PFSK-1 (cell line): ENCODE results near the gene BIRC7.

Source experiments
- FOXP2 ChIP-seq: optimal IDR thresholded peaks from 2 replicates; pipeline ENCODE3; 2011; ENCODE audit warnings: borderline replicate concordance, control low read depth, inconsistent platforms; ENCODE audit not compliant: insufficient read depth; ENCODE audit errors: extremely low read length, extremely low read depth
- POLR2AphosphoS5 ChIP-seq: IDR thresholded peaks from 2 replicates; pipeline ENCODE4 v1.6.1; 2012; ENCODE audit warnings: low read depth, mild to moderate bottlenecking, control low read depth, low read length, moderate library complexity
- REST ChIP-seq, 2 experiments: IDR thresholded peaks; 2 replicates each; pipeline versions ENCODE4 v1.6.1 to v1.8.0; 2011 to 2012; ENCODE audit warnings: low read depth in 2 of 2, low read length in 2 of 2, control low read depth in 1 of 2, inconsistent platforms in 1 of 2, mild to moderate bottlenecking in 1 of 2, moderate library complexity in 1 of 2; ENCODE audit not compliant: insufficient read depth in 1 of 2
- SIN3A ChIP-seq: IDR thresholded peaks from 2 replicates; pipeline ENCODE4 v1.6.1; 2012; ENCODE audit warnings: mild to moderate bottlenecking, low read length, moderate library complexity, borderline replicate concordance; ENCODE audit not compliant: insufficient read depth
- TAF1 ChIP-seq: IDR thresholded peaks from 2 replicates; pipeline ENCODE4 v1.6.1; 2012; ENCODE audit warnings: low read length, control low read depth, borderline replicate concordance; ENCODE audit not compliant: insufficient read depth

BIRC7 gene

GRCh38 chr20:63249891-63250290 lies 14.2 kb downstream of the BIRC7 start:
- TF ChIP-seq SIN3A (no peak), TAF1 (no peak), FOXP2 (no peak), REST (IDR thresholded peaks at IDR 0.05; ENCODE audit: insufficient read depth in 1 of 2, low read depth in 2 of 2, low read length in 2 of 2) (no peak), POLR2AphosphoS5 (no peak)

GRCh38 chr20:63252284-63252711 lies 16.6 kb downstream of the BIRC7 start:
- TF ChIP-seq SIN3A = no peak
- no peak for TF ChIP-seq REST (IDR thresholded peaks at IDR 0.05; ENCODE audit: insufficient read depth in 1 of 2, low read depth in 2 of 2, low read length in 2 of 2)
- no peak for TF ChIP-seq FOXP2

DNA sequence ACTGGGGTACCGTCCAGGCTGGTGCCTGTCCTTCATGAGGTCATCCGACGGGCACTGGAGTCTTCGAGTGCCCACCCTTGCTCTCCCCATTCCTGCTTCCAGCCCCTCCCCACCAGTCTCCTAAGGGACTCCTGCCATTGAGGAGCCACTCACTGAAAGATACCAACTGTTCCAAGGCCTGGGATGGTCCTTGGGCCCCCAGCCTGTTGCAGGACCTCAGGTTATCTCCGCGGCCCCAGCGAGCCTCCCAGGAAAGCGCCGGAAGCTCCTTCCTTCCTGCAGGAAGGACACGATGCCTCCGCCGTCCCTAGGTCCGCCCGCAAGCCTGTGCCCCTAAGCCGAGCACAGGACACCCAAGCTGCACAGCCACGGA lies 17.3 kb downstream of the BIRC7 start:
- no peak for TF ChIP-seq REST (IDR thresholded peaks at IDR 0.05; ENCODE audit: insufficient read depth in 1 of 2, low read depth in 2 of 2, low read length in 2 of 2)
- TF ChIP-seq TAF1 = no peak
- TF ChIP-seq FOXP2 = no peak
- no peak for TF ChIP-seq SIN3A
- no peak for TF ChIP-seq POLR2AphosphoS5

- TF ChIP-seq TAF1 = no peak
These were observed 17.9 kb downstream of the BIRC7 start for GRCh38 chr20:63253438-63254231.

GRCh38 chr20:63254232-63254605 lies 18.5 kb downstream of the BIRC7 start, which contains the start of gene NKAIN4:
Gene NKAIN4 (minus strand): TSS chr20:63254463. CDS start chr20:63254450, 13 bp downstream.
- TF ChIP-seq SIN3A = no peak
- TF ChIP-seq TAF1 = no peak
- no peak for TF ChIP-seq POLR2AphosphoS5
- no peak for TF ChIP-seq REST (IDR thresholded peaks at IDR 0.05; ENCODE audit: insufficient read depth in 1 of 2, low read depth in 2 of 2, low read length in 2 of 2)
- no peak for TF ChIP-seq FOXP2
